ENCODE results near the gene MAP3K10. TPM values are rescaled to one million over a fixed set of nuclear protein-coding genes. Genes with fewer than 3 reads are reported as not detected.
A peak's percentile ranks its signal among the peaks of the same experiment; 100 is the strongest.

The MAP3K10 gene
- total and polyA plus RNA-seq, 2 of the 13 experiments (the other 11 are each of a cell fraction or from before 2014, with no cell fraction given), result 3.4 to 5.0 TPM

- TF ChIP-seq, protein P1, sequence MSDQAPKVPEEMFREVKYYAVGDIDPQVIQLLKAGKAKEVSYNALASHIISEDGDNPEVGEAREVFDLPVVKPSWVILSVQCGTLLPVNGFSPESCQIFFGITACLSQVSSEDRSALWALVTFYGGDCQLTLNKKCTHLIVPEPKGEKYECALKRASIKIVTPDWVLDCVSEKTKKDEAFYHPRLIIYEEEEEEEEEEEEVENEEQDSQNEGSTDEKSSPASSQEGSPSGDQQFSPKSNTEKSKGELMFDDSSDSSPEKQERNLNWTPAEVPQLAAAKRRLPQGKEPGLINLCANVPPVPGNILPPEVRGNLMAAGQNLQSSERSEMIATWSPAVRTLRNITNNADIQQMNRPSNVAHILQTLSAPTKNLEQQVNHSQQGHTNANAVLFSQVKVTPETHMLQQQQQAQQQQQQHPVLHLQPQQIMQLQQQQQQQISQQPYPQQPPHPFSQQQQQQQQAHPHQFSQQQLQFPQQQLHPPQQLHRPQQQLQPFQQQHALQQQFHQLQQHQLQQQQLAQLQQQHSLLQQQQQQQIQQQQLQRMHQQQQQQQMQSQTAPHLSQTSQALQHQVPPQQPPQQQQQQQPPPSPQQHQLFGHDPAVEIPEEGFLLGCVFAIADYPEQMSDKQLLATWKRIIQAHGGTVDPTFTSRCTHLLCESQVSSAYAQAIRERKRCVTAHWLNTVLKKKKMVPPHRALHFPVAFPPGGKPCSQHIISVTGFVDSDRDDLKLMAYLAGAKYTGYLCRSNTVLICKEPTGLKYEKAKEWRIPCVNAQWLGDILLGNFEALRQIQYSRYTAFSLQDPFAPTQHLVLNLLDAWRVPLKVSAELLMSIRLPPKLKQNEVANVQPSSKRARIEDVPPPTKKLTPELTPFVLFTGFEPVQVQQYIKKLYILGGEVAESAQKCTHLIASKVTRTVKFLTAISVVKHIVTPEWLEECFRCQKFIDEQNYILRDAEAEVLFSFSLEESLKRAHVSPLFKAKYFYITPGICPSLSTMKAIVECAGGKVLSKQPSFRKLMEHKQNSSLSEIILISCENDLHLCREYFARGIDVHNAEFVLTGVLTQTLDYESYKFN (CRISPR knock-in tag; conservative IDR thresholded peaks at IDR 0.05), result peak; percentile 97
- 0 out of 2 replicates have a peak, but pooled peaks have one; percentile 32 for TF ChIP-seq ZBTB20 (CRISPR knock-in tag; IDR thresholded peaks at IDR 0.05; ENCODE audit: borderline replicate concordance, low read depth)
- peak; percentile 54 for TF ChIP-seq MIXL1 (CRISPR knock-in tag; IDR thresholded peaks at IDR 0.05)
- TF ChIP-seq MXI1 (IDR thresholded peaks at IDR 0.05; ENCODE audit: borderline replicate concordance, low read depth, low read length), result peak; percentile 64; the same call in 1 of the 3 replicates
- TF ChIP-seq, protein P2, sequence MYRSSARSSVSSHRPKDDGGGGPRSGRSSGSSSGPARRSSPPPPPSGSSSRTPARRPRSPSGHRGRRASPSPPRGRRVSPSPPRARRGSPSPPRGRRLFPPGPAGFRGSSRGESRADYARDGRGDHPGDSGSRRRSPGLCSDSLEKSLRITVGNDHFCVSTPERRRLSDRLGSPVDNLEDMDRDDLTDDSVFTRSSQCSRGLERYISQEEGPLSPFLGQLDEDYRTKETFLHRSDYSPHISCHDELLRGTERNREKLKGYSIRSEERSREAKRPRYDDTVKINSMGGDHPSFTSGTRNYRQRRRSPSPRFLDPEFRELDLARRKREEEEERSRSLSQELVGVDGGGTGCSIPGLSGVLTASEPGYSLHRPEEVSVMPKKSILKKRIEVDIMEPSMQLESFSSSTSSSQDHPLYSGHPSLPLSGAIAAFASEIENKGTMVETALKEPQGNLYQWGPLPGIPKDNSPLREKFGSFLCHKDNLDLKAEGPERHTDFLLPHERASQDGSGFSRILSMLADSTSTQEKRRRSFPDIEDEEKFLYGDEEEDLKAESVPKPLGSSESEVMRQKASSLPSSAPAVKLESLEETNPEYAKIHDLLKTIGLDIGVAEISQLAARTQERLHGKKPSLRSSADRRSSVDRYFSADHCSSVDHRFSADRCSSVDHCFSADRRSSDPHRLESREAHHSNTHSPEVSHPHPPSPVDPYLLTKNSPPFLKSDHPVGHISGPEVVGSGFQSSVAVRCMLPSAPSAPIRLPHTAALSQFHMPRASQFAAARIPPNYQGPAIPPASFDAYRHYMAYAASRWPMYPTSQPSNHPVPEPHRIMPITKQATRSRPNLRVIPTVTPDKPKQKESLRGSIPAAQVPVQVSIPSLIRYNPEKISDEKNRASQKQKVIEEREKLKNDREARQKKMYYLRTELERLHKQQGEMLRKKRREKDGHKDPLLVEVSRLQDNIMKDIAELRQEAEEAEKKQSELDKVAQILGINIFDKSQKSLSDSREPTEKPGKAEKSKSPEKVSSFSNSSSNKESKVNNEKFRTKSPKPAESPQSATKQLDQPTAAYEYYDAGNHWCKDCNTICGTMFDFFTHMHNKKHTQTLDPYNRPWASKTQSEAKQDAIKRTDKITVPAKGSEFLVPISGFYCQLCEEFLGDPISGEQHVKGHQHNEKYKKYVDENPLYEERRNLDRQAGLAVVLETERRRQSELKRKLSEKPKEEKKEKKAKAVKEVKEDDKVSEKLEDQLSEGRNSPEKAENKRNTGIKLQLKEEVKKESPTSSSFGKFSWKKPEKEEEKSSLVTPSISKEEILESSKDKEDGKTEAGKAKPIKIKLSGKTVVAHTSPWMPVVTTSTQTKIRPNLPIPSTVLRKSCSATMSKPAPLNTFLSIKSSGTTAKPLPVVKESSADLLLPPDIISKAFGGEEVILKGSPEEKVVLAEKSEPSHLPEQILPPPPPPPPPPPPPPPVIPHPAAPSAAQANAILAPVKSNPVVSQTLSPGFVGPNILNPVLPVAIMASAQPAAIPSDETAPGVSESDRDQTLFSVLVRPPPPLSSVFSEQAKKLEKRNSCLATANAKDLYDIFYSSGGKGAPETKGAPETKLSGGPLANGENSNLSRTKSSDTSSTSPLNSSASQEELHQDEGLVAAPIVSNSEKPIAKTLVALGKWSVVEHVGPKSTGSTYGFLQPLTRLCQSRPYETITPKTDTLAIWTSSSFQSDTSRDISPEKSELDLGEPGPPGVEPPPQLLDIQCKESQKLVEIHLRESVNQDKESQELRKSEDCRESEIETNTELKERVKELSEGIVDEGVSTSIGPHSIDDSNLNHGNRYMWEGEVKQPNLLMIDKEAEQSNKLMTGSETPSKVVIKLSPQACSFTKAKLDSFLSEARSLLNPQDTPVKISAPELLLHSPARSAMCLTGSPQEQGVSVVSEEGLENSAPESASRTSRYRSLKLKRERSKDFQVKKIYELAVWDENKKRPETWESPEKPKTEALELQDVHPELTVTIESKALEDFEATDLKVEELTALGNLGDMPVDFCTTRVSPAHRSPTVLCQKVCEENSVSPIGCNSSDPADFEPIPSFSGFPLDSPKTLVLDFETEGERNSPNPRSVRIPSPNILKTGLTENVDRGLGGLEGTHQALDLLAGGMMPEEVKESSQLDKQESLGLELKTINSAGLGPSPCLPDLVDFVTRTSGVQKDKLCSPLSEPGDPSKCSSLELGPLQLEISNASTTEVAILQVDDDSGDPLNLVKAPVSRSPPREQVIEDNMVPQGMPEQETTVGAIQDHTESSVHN (CRISPR knock-in tag; IDR thresholded peaks at IDR 0.05), result peak; percentile 15; the same call in 1 of the 2 replicates
- TF ChIP-seq, protein P3, sequence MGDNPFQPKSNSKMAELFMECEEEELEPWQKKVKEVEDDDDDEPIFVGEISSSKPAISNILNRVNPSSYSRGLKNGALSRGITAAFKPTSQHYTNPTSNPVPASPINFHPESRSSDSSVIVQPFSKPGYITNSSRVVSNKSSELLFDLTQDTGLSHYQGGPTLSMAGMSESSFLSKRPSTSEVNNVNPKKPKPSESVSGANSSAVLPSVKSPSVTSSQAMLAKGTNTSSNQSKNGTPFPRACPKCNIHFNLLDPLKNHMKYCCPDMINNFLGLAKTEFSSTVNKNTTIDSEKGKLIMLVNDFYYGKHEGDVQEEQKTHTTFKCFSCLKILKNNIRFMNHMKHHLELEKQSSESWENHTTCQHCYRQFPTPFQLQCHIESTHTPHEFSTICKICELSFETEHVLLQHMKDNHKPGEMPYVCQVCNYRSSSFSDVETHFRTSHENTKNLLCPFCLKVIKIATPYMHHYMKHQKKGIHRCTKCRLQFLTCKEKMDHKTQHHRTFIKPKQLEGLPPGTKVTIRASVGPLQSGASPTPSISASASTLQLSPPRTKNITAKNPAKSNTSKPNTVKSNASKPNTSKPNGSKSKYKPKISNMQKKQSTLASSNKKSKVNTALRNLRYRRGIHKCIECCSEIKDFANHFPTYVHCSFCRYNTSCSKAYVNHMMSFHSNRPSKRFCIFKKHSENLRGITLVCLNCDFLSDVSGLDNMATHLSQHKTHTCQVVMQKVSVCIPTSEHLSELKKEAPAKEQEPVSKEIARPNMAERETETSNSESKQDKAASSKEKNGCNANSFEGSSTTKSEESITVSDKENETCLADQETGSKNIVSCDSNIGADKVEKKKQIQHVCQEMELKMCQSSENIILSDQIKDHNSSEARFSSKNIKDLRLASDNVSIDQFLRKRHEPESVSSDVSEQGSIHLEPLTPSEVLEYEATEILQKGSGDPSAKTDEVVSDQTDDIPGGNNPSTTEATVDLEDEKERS (CRISPR knock-in tag; IDR thresholded peaks at IDR 0.05), result no peak
- TF ChIP-seq, protein P4, sequence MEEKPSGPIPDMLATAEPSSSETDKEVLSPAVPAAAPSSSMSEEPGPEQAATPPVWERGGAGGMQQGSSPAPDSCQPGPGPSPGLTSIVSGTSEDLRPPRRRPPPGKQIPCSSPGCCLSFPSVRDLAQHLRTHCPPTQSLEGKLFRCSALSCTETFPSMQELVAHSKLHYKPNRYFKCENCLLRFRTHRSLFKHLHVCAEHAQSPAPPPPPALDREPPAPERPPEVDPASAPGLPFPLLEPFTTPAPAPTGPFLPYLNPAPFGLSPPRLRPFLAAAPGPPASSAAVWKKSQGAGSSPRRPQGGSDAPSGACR (CRISPR knock-in tag; IDR thresholded peaks at IDR 0.05), result peak; percentile 83; the same call in 1 of the 2 replicates
- TF ChIP-seq PAX8 (CRISPR knock-in tag; IDR thresholded peaks at IDR 0.05; ENCODE audit: borderline replicate concordance), result peak; percentile 93; the same call in 1 of the 2 replicates
- TF ChIP-seq GABPA (IDR thresholded peaks at IDR 0.05; ENCODE audit: low read depth, low read length), result peak; percentile 83
- TF ChIP-seq GABPA (CRISPR knock-in tag; IDR thresholded peaks at IDR 0.05; ENCODE audit: low read depth), result peak; percentile 94
Observed at GRCh38 chr19:40231544-40232424, 40.6 kb downstream of the MAP3K10 start (continued).

All from HepG2 (cell line).